H1 (cell line): Measurements from ENCODE around the gene NPFFR1. TPM values are rescaled to one million over a fixed set of nuclear protein-coding genes. Genes with fewer than 3 reads are reported as not detected.
A peak's percentile ranks its signal among the peaks of the same experiment; 100 is the strongest.

ENCODE experiments used
- CTCF ChIA-PET: fragments of 300-600 bp; sonication (Branson Sonifier 250); formaldehyde crosslinking; loops from one replicate; lab custom pipeline; 2021; ENCODE audit not compliant: partially characterized antibody; lab: Charles Lee
- POLR2A ChIA-PET: fragments of 300-600 bp; sonication (Branson Sonifier 250); formaldehyde crosslinking; loops from one replicate; lab custom pipeline; 2021; ENCODE audit warnings: inconsistent platforms; ENCODE audit not compliant: partially characterized antibody; lab: Charles Lee
- DNase-seq, 2 experiments: peaks; one replicate each; pipeline versions ENCODE4 v3.0.0 to v3.0.0-alpha.2; 2010 to 2022; ENCODE audit warnings: low spot score in 2 of 2, low read depth in 1 of 2, mixed read lengths in 1 of 2
- FAIRE-seq: peaks from 2 replicates; lab custom pipeline; 2011; peaks lifted over from hg19 to GRCh38; lab: Jason Lieb, UNC
- H2AFZ ChIP-seq: 2 replicates; pipeline ENCODE4 v1.8.1; 2012; ENCODE audit warnings: low read length, inconsistent platforms
- H2AK5ac ChIP-seq: 2 replicates; pipeline ENCODE4 v1.6.1; 2013; ENCODE audit warnings: low read depth, low read length
- H2BK120ac ChIP-seq: replicated peaks from 2 replicates; pipeline ENCODE3; 2013; ENCODE audit warnings: low read depth, low read length, inconsistent platforms
- H2BK12ac ChIP-seq: 2 replicates; pipeline ENCODE4 v1.6.1; 2013; ENCODE audit warnings: low read depth, low read length
- H2BK15ac ChIP-seq: 2 replicates; pipeline ENCODE4 v1.6.1; 2013; ENCODE audit warnings: low read length
- H2BK20ac ChIP-seq: 2 replicates; pipeline ENCODE4 v1.6.1; 2013; ENCODE audit warnings: low read length
- H2BK5ac ChIP-seq: 2 replicates; pipeline ENCODE4 v1.6.1; 2013; ENCODE audit warnings: low read depth, low read length
- H3K14ac ChIP-seq: 2 replicates; pipeline ENCODE4 v1.6.1; 2013; ENCODE audit warnings: inconsistent platforms; ENCODE audit not compliant: insufficient read length
- H3K18ac ChIP-seq: 2 replicates; pipeline ENCODE4 v1.6.1; 2013; ENCODE audit warnings: low read length; ENCODE audit errors: extremely low read depth
- H3K23ac ChIP-seq: 2 replicates; pipeline ENCODE4 v1.6.1; 2013; ENCODE audit warnings: inconsistent platforms; ENCODE audit not compliant: insufficient read length
- H3K23me2 ChIP-seq: 2 replicates; pipeline ENCODE4 v1.6.1; 2013; ENCODE audit warnings: low read depth, low read length
- H3K27ac ChIP-seq: 2 replicates; pipeline ENCODE4 v1.6.1; 2011; ENCODE audit warnings: low read depth, low read length, inconsistent platforms
- H3K27me3 ChIP-seq, 4 experiments: replicated peaks in 1 of 4; 1 replicate in 1 of 4; 2 replicates in 3 of 4; pipeline versions ENCODE4 v1.6.1 to v1.8.1; 2011 to 2013; ENCODE audit warnings: low read length in 3 of 4, mild to moderate bottlenecking in 3 of 4, inconsistent platforms in 2 of 4, mixed read lengths in 2 of 4, moderate library complexity in 1 of 4; ENCODE audit not compliant: control insufficient read depth in 3 of 4, insufficient read depth in 3 of 4; ENCODE audit errors: extremely low read depth in 1 of 4
- H3K36me3 ChIP-seq, 4 experiments: 2 replicates each; pipeline versions ENCODE4 v1.6.1 to v1.8.1; 2011 to 2013; ENCODE audit warnings: mild to moderate bottlenecking in 4 of 4, low read length in 3 of 4, moderate library complexity in 2 of 4, control low read depth in 1 of 4, inconsistent platforms in 1 of 4; ENCODE audit not compliant: insufficient read depth in 4 of 4, control insufficient read depth in 2 of 4
- H3K4ac ChIP-seq: replicated peaks from 2 replicates; pipeline ENCODE3; 2013; ENCODE audit warnings: low read length, low read depth, mixed read lengths, inconsistent platforms; ENCODE audit not compliant: insufficient read length
- H3K4me1 ChIP-seq, 4 experiments: replicated peaks in 1 of 4; 1 replicate in 1 of 4; 2 replicates in 3 of 4; pipeline versions ENCODE4 v1.6.1 to v1.8.1; 2011 to 2013; ENCODE audit warnings: low read length in 3 of 4, inconsistent platforms in 2 of 4, mixed read lengths in 1 of 4; ENCODE audit not compliant: insufficient read depth in 4 of 4, control insufficient read depth in 3 of 4
- H3K4me2 ChIP-seq, 2 experiments: 2 replicates each; pipeline versions ENCODE4 v1.6.1 to v1.8.1; 2011 to 2013; ENCODE audit warnings: low read depth in 2 of 2, low read length in 2 of 2, control low read depth in 1 of 2, inconsistent platforms in 1 of 2, mild to moderate bottlenecking in 1 of 2; ENCODE audit not compliant: insufficient read depth in 1 of 2
- H3K4me3 ChIP-seq, 4 experiments: fragments of 200-600, 300-600 bp in 1 of 4; sonication (generic), shearing (Covaris generic), sonication (Bioruptor Twin) in 1 of 4; 2 replicates each; pipeline versions ENCODE4 v1.5.1 to v1.8.1; 2011 to 2016; ENCODE audit warnings: low read length in 4 of 4, low read depth in 3 of 4, control low read depth in 2 of 4, inconsistent platforms in 2 of 4, mild to moderate bottlenecking in 2 of 4, mixed read lengths in 1 of 4, moderate library complexity in 1 of 4; ENCODE audit not compliant: insufficient read depth in 2 of 4; ENCODE audit errors: extremely low read depth in 1 of 4
- H3K56ac ChIP-seq: replicated peaks from 2 replicates; pipeline ENCODE3; 2013; ENCODE audit warnings: low read depth, mild to moderate bottlenecking, mixed read lengths, low read length, inconsistent platforms; ENCODE audit not compliant: insufficient read length
- H3K79me1 ChIP-seq: 2 replicates; pipeline ENCODE4 v1.6.1; 2013; ENCODE audit warnings: low read depth, low read length, control low read depth
- H3K79me2 ChIP-seq, 2 experiments: 2 replicates each; pipeline versions ENCODE4 v1.6.1 to v1.8.1; 2012 to 2013; ENCODE audit warnings: low read length in 2 of 2, mild to moderate bottlenecking in 2 of 2, inconsistent platforms in 1 of 2; ENCODE audit not compliant: insufficient read depth in 2 of 2, control insufficient read depth in 1 of 2
- H3K9ac ChIP-seq, 4 experiments: replicated peaks in 1 of 4; 1 replicate in 1 of 4; 2 replicates in 3 of 4; pipeline versions ENCODE4 v1.6.1 to v1.8.1; 2011 to 2013; ENCODE audit warnings: low read depth in 3 of 4, low read length in 3 of 4, control low read depth in 2 of 4, mild to moderate bottlenecking in 2 of 4, moderate library complexity in 2 of 4, inconsistent platforms in 1 of 4; ENCODE audit errors: extremely low read depth in 1 of 4
- H3K9me3 ChIP-seq, 2 experiments: 2 replicates each; pipeline versions ENCODE4 v1.6.1 to v1.8.1; 2012 to 2013; ENCODE audit warnings: mild to moderate bottlenecking in 2 of 2, moderate library complexity in 2 of 2, control low read depth in 1 of 2, inconsistent platforms in 1 of 2, low read depth in 1 of 2, low read length in 1 of 2, mixed read lengths in 1 of 2; ENCODE audit not compliant: insufficient read depth in 2 of 2
- H4K20me1 ChIP-seq, 2 experiments: replicated peaks in 1 of 2; 2 replicates each; pipeline versions ENCODE3 to v1.8.1; 2011 to 2013; ENCODE audit warnings: inconsistent platforms in 2 of 2, low read length in 2 of 2, mild to moderate bottlenecking in 1 of 2; ENCODE audit not compliant: insufficient read depth in 2 of 2, control insufficient read depth in 1 of 2
- H4K5ac ChIP-seq: 2 replicates; pipeline ENCODE4 v1.6.1; 2013; ENCODE audit warnings: low read length, low read depth, mixed read lengths, inconsistent platforms; ENCODE audit not compliant: insufficient read length
- H4K8ac ChIP-seq: 2 replicates; pipeline ENCODE4 v1.8.0; 2013; ENCODE audit warnings: mild to moderate bottlenecking, moderate library complexity, low read length, inconsistent platforms; ENCODE audit not compliant: insufficient read depth; ENCODE audit errors: extremely low read depth
- H4K91ac ChIP-seq: replicated peaks from 2 replicates; pipeline ENCODE3; 2013; ENCODE audit warnings: low read length, mixed read lengths, inconsistent platforms; ENCODE audit not compliant: insufficient read length
- CBX8 ChIP-seq: fragments of 300-800, 300-1000 bp; sonication (generic); IDR thresholded peaks from 2 replicates; pipeline ENCODE4 v1.7.1; 2016; ENCODE audit warnings: low read depth, low read length, borderline replicate concordance
- CEBPB ChIP-seq: IDR thresholded peaks from 2 replicates; pipeline ENCODE4 v1.6.1; 2012; ENCODE audit warnings: low read depth, low read length
- NANOG ChIP-seq: IDR thresholded peaks from 2 replicates; pipeline ENCODE4 v1.6.1; 2011; ENCODE audit warnings: low read length, low read depth, mild to moderate bottlenecking, inconsistent platforms; ENCODE audit not compliant: insufficient read depth, poor library complexity, severe bottlenecking
- POLR2AphosphoS5 ChIP-seq: IDR thresholded peaks from 2 replicates; pipeline ENCODE4 v1.6.1; 2011; ENCODE audit warnings: low read depth, low read length
- RBBP5 ChIP-seq: IDR thresholded peaks from 2 replicates; pipeline ENCODE4 v1.7.1; 2012; ENCODE audit warnings: low read depth, mild to moderate bottlenecking, inconsistent platforms, low read length, moderate library complexity, borderline replicate concordance
- SAP30 ChIP-seq: fragments of 300-600 bp; sonication (generic); IDR thresholded peaks from 2 replicates; pipeline ENCODE4 v1.7.1; 2012; ENCODE audit warnings: low read length, moderate library complexity, mild to moderate bottlenecking, inconsistent platforms; ENCODE audit not compliant: insufficient read depth, insufficient replicate concordance
- SIX5 ChIP-seq: IDR thresholded peaks from 2 replicates; pipeline ENCODE4 v1.6.1; 2011; ENCODE audit warnings: mild to moderate bottlenecking, low read depth, low read length
- SP2 ChIP-seq: IDR thresholded peaks from 2 replicates; pipeline ENCODE4 v1.6.1; 2012; ENCODE audit warnings: mild to moderate bottlenecking, low read length, inconsistent platforms
- TEAD4 ChIP-seq: IDR thresholded peaks from 2 replicates; pipeline ENCODE4 v1.6.1; 2012; ENCODE audit warnings: low read depth, low read length, inconsistent platforms, mixed read lengths
- USF2 ChIP-seq: IDR thresholded peaks from 2 replicates; pipeline ENCODE4 v1.6.1; 2011; ENCODE audit warnings: low read length, improper control_type of control experiment
- ZNF274 ChIP-seq: IDR thresholded peaks from 2 replicates; pipeline ENCODE4 v1.7.0; 2012; ENCODE audit warnings: low read length, borderline replicate concordance; ENCODE audit errors: extremely low read depth
- WGBS, 2 experiments: shearing (Covaris generic) in 1 of 2; methylation state at CpG; one replicate each; pipeline versions ENCODE4 v1.1.6 to v1.1.7; 2013 to 2015; ENCODE audit warnings: low lambda C conversion rate in 2 of 2, mixed read lengths in 2 of 2, inconsistent platforms in 1 of 2, low coverage in 1 of 2, missing lambda C conversion rate in 1 of 2; ENCODE audit not compliant: insufficient replicate concordance in 2 of 2, insufficient coverage in 1 of 2, insufficient read length in 1 of 2; ENCODE audit errors: extremely low coverage in 1 of 2, missing lambda C conversion rate in 1 of 2; 5-methylcytosine and 5-hydroxymethylcytosine counted together
- polyA plus RNA-seq, 7 experiments: library from polyadenylated mRNA; depleted of rRNA in 3 of 7; stranded (reverse) in 5 of 7; unstranded in 2 of 7; fragments of >200 nt in 5 of 7; fragments of 200-250 nt in 2 of 7; gene quantifications; 1 replicate in 5 of 7; 2 replicates in 1 of 7; 4 replicates in 1 of 7; pipeline versions ENCODE4 v1.2.1 to v1.2.3, GENCODE V29; 2011 to 2013; ENCODE audit warnings: missing spikeins in 2 of 7, mixed read lengths in 2 of 7
- total RNA-seq: library from RNA; stranded (reverse); fragmentation: NEBNext Ultra II Directional; extraction: Animal tissue kit (Norgen Biotek cat#: 25700); gene quantifications from 2 replicates; pipeline ENCODE4 v1.2.1, GENCODE V29; 2021
- TF ChIP-seq, protein P1 (sequence below): IDR thresholded peaks from 2 replicates; pipeline ENCODE4 v1.6.1; 2011; ENCODE audit warnings: low read depth, mild to moderate bottlenecking, low read length; ENCODE audit not compliant: insufficient read depth

The NPFFR1 gene
- total and polyA plus RNA-seq, 2 of the 8 experiments (the other 6 are each of a cell fraction or from before 2014, with no cell fraction given), result 0.02 to 0.06 TPM

- no peak overlapping the region for H3K56ac ChIP-seq
- no peak overlapping the region for H4K5ac ChIP-seq
- H2AK5ac ChIP-seq, result no peak overlapping the region
- WGBS, 2 experiments, result 93% methylated on average over 32 of the region's 40 CpGs; no CpG with 5 or more reads in 1 of the 2 experiments
- no peak overlapping the region for H2BK5ac ChIP-seq
- H2BK15ac ChIP-seq, result no peak overlapping the region
- no peaks in the 10 kb centered on the region for H4K20me1 ChIP-seq
- CTCF ChIA-PET, result interaction anchor here (1.0 to 3.7 kb wide), 7 partner anchors 8 to 109 kb away, joined by 3 to 26 read pairs (median 6); no protein-coding TSS in a partner anchor
- H3K9ac ChIP-seq, result no peak overlapping the region
- no peak for DNase-seq
- H3K79me1 ChIP-seq, result no peaks in the 10 kb centered on the region
- no peak overlapping the region for H2BK20ac ChIP-seq
- no peak overlapping the region for H3K4me2 ChIP-seq
- FAIRE-seq, result no peak
- H3K23ac ChIP-seq, result no peak overlapping the region
- peaks cover 0 to 2% (median 0%) of the 10 kb centered on the region in 4 experiments; a peak in 1 of 7 replicates for H3K4me1 ChIP-seq
- no peak overlapping the region for H3K27ac ChIP-seq
- H3K79me2 ChIP-seq, result no peaks in the 10 kb centered on the region
- POLR2A ChIA-PET, result no interaction called here
- no peaks in the 10 kb centered on the region for H3K9me3 ChIP-seq
- 0 out of 2 replicates have a peak overlapping the region, but pooled peaks have one; percentile 4 for H4K8ac ChIP-seq
- H3K4ac ChIP-seq, result no peak overlapping the region
- H2BK12ac ChIP-seq, result no peak overlapping the region
- no peak overlapping the region for H4K91ac ChIP-seq
- H2AFZ ChIP-seq, result no peak overlapping the region; the same call in 1 of the 2 replicates
- no peaks in the 10 kb centered on the region for H3K27me3 ChIP-seq
- H3K18ac ChIP-seq, result no peak overlapping the region
- no peak overlapping the region for H3K14ac ChIP-seq
- no peaks in the 10 kb centered on the region for H3K23me2 ChIP-seq
- no peak overlapping the region for H3K4me3 ChIP-seq
- no peaks in the 10 kb centered on the region for H3K36me3 ChIP-seq
- TF ChIP-seq TEAD4 (no peak), SP2 (no peak), POLR2AphosphoS5 (no peak), NANOG (no peak), RBBP5 (no peak), USF2 (no peak), SIX5 (no peak), SAP30 (no peak), CEBPB (no peak), CBX8 (no peak), ZNF274 (no peak)
- TF ChIP-seq, protein P1, sequence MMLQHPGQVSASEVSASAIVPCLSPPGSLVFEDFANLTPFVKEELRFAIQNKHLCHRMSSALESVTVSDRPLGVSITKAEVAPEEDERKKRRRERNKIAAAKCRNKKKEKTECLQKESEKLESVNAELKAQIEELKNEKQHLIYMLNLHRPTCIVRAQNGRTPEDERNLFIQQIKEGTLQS, result no peak
- H2BK120ac ChIP-seq, result no peak overlapping the region
Observed at GRCh38 chr10:70254778-70255328, 29.0 kb downstream of the NPFFR1 start.
